Panc1 (cell line): ENCODE data around the gene SKA2. TPM values are rescaled to one million over a fixed set of nuclear protein-coding genes. Genes with fewer than 3 reads are reported as not detected.

Experiments
- ATAC-seq: fragments of 200-7000 bp; cut with Tn5 transposase; 2 replicates; pipeline ENCODE4 v1.9.1; 2020; ENCODE audit warnings: mild to moderate bottlenecking, moderate library complexity
- BruUV-seq: library from RNA; stranded (reverse); fragments of 400-500 nt; replicated peaks from 2 replicates; lab custom pipeline; 2021; lab: Mats Ljungman, UMichigan
- CTCF ChIA-PET: fragments of 300-600 bp; sonication (Branson Sonifier 250); formaldehyde crosslinking; loops from one replicate; lab custom pipeline; 2022; ENCODE audit warnings: antibody characterized with exemption; lab: Charles Lee
- POLR2A ChIA-PET: fragments of 300-600 bp; sonication (Branson Sonifier 250); formaldehyde crosslinking; loops from one replicate; lab custom pipeline; 2022; ENCODE audit warnings: antibody characterized with exemption; lab: Charles Lee
- DNase-seq: peaks from one replicate; pipeline ENCODE4 v3.0.0-alpha.2; 2010; ENCODE audit warnings: low read depth, low spot score
- H3K27ac ChIP-seq: 2 replicates; pipeline ENCODE4 v1.5.1; 2011; ENCODE audit warnings: mild to moderate bottlenecking, low read length, inconsistent platforms
- H3K27me3 ChIP-seq: fragments of 200-500 bp; sonication (Bioruptor generic); 2 replicates; pipeline ENCODE4 v1.6.0; 2014; ENCODE audit warnings: low read length, inconsistent platforms; ENCODE audit not compliant: control insufficient read depth, insufficient read depth
- H3K36me3 ChIP-seq: fragments of 200-500 bp; sonication (Bioruptor generic); 2 replicates; pipeline ENCODE4 v1.5.1; 2014; ENCODE audit warnings: inconsistent platforms, mild to moderate bottlenecking, low read length, moderate library complexity; ENCODE audit not compliant: control insufficient read depth, insufficient read depth
- H3K4me1 ChIP-seq: 2 replicates; pipeline ENCODE4 v1.5.1; 2011; ENCODE audit warnings: inconsistent platforms, mild to moderate bottlenecking, low read length, moderate library complexity; ENCODE audit not compliant: control insufficient read depth, insufficient read depth
- H3K4me3 ChIP-seq, 2 experiments: 2 replicates each; pipeline ENCODE4 v1.5.1; 2011 to 2012; ENCODE audit warnings: low read depth in 2 of 2, low read length in 2 of 2, mild to moderate bottlenecking in 2 of 2, inconsistent platforms in 1 of 2, moderate library complexity in 1 of 2
- H3K9me3 ChIP-seq: fragments of 200-500 bp; sonication (Bioruptor generic); 2 replicates; pipeline ENCODE4 v1.5.1; 2014; ENCODE audit warnings: low read depth, mild to moderate bottlenecking, inconsistent platforms, low read length, moderate library complexity; ENCODE audit not compliant: control insufficient read depth, insufficient read depth
- POLR2AphosphoS5 ChIP-seq: IDR thresholded peaks from 2 replicates; pipeline ENCODE4 v1.6.1; 2012; ENCODE audit warnings: mild to moderate bottlenecking, low read depth, low read length, moderate library complexity
- SIN3A ChIP-seq: IDR thresholded peaks from 2 replicates; pipeline ENCODE4 v1.6.1; 2012; ENCODE audit warnings: low read depth, mild to moderate bottlenecking, low read length, moderate library complexity, borderline replicate concordance; ENCODE audit not compliant: insufficient read depth
- TCF7L2 ChIP-seq: IDR thresholded peaks from 2 replicates; pipeline ENCODE4 v1.6.1; 2011; ENCODE audit warnings: mild to moderate bottlenecking, low read depth, low read length, inconsistent platforms
- in situ Hi-C: cut with HindIII; loops from 2 replicates; pipeline ENCODE4 v1.10.0; 2016; ENCODE audit warnings: low sequenced_read_pairs, low pct_unique_long_range_greater_than_20kb
- intact Hi-C: fragments of 100-400 bp; cut with micrococcal nuclease; formaldehyde crosslinking; loops from one replicate; pipeline ENCODE4 v1.10.0; 2022; ENCODE audit not compliant: unreplicated experiment
- total RNA-seq: library from RNA; stranded (reverse); gene quantifications from one replicate; pipeline ENCODE4 v1.2.1, GENCODE V29; 2021; ENCODE audit not compliant: unreplicated experiment
- TF ChIP-seq, protein P1 (sequence below): fragments of 450-650 bp; IDR thresholded peaks from 2 replicates; pipeline ENCODE4 v1.5.1; 2017; ENCODE audit warnings: mild to moderate bottlenecking
- TF ChIP-seq, protein P2 (sequence below), 2 experiments: IDR thresholded peaks; 2 replicates each; pipeline ENCODE4 v1.6.1; 2011 to 2012; ENCODE audit warnings: low read depth in 2 of 2, control low read depth in 1 of 2, low read length in 1 of 2, mild to moderate bottlenecking in 1 of 2, moderate library complexity in 1 of 2; ENCODE audit not compliant: insufficient read depth in 1 of 2

SKA2 gene
- total RNA-seq, 1 experiment from 2014 or later, result 30.3 TPM

DNA sequence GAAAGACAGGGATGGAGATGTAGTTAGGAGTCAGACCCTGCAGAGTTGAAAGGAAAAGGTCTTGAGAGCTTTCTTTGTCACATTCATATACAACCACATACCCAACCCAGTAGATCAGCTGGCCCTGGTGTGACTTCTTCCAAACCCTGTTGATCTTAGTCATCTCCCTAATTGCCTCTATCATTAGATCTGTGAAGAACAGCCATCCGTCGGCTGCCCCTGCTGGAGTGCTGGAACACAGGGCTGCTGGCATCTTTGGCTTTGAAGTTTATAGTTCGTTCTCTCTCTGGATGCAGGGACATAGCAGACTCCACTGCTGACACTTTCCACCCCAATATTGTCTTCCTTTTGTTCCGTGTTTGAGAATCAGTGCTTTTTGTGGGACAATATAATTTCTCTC lies 44.4 kb upstream of the SKA2 start:
- peaks cover 4% of the 10 kb centered on the region for H3K36me3 ChIP-seq
- DNase-seq (no peak), ATAC-seq (no peak)
- H3K4me1 ChIP-seq, result no peaks in the 10 kb centered on the region
- intact Hi-C loops (no loop called here), in situ Hi-C loops (no loop called here)
- ChIA-PET POLR2A (no interaction called here), CTCF (no interaction called here)
- H3K4me3 ChIP-seq, result no peak overlapping the region
- H3K27me3 ChIP-seq, result no peaks in the 10 kb centered on the region
- H3K27ac ChIP-seq, result no peak overlapping the region
- H3K9me3 ChIP-seq, result no peaks in the 10 kb centered on the region
- BruUV-seq, result no TSS peak
- TF ChIP-seq TCF7L2 (no peak), POLR2AphosphoS5 (no peak), SIN3A (no peak)
- TF ChIP-seq, protein P1, sequence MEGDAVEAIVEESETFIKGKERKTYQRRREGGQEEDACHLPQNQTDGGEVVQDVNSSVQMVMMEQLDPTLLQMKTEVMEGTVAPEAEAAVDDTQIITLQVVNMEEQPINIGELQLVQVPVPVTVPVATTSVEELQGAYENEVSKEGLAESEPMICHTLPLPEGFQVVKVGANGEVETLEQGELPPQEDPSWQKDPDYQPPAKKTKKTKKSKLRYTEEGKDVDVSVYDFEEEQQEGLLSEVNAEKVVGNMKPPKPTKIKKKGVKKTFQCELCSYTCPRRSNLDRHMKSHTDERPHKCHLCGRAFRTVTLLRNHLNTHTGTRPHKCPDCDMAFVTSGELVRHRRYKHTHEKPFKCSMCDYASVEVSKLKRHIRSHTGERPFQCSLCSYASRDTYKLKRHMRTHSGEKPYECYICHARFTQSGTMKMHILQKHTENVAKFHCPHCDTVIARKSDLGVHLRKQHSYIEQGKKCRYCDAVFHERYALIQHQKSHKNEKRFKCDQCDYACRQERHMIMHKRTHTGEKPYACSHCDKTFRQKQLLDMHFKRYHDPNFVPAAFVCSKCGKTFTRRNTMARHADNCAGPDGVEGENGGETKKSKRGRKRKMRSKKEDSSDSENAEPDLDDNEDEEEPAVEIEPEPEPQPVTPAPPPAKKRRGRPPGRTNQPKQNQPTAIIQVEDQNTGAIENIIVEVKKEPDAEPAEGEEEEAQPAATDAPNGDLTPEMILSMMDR, result no peak
- TF ChIP-seq, protein P2, sequence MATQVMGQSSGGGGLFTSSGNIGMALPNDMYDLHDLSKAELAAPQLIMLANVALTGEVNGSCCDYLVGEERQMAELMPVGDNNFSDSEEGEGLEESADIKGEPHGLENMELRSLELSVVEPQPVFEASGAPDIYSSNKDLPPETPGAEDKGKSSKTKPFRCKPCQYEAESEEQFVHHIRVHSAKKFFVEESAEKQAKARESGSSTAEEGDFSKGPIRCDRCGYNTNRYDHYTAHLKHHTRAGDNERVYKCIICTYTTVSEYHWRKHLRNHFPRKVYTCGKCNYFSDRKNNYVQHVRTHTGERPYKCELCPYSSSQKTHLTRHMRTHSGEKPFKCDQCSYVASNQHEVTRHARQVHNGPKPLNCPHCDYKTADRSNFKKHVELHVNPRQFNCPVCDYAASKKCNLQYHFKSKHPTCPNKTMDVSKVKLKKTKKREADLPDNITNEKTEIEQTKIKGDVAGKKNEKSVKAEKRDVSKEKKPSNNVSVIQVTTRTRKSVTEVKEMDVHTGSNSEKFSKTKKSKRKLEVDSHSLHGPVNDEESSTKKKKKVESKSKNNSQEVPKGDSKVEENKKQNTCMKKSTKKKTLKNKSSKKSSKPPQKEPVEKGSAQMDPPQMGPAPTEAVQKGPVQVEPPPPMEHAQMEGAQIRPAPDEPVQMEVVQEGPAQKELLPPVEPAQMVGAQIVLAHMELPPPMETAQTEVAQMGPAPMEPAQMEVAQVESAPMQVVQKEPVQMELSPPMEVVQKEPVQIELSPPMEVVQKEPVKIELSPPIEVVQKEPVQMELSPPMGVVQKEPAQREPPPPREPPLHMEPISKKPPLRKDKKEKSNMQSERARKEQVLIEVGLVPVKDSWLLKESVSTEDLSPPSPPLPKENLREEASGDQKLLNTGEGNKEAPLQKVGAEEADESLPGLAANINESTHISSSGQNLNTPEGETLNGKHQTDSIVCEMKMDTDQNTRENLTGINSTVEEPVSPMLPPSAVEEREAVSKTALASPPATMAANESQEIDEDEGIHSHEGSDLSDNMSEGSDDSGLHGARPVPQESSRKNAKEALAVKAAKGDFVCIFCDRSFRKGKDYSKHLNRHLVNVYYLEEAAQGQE (IDR thresholded peaks at IDR 0.05; ENCODE audit: insufficient read depth in 1 of 2, low read depth in 2 of 2, low read length in 1 of 2), result no peak

DNA sequence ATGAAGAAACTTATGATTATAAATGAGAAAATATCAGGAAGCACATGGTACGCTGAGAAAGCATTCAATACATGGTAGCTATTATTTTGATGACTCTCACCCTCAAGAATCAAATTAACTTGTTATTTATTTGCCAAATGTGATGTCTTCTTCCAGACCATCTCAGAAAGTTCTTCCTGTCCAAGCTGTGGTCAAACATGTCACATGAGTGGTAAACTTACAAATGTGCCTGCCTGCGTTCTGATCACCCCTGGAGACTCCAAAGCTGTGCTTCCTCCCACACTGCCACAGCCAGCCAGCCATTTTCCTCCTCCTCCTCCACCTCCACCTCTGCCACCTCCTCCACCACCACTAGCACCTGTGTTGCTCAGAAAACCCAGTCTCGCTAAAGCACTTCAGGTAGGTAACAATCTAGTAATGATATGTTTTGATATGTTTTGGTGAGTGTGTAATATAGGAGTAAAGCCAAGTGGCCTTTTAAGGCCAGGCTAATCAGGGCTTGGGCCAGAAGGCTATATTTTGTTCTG lies 38.4 kb upstream of the SKA2 start:
- ATAC-seq, result no peak
- Histone ChIP-seq H3K27me3 (no peaks in the 10 kb centered on the region), H3K4me3 (no peak overlapping the region), H3K36me3 (peaks cover 2% of the 10 kb centered on the region), H3K9me3 (no peaks in the 10 kb centered on the region), H3K4me1 (no peaks in the 10 kb centered on the region), H3K27ac (no peak overlapping the region)
- DNase-seq, result no peak
- intact Hi-C loops, result no loop called here
- TF ChIP-seq TCF7L2, result no peak
- no peak for TF ChIP-seq SIN3A
- TF ChIP-seq, protein P1, result no peak
- TF ChIP-seq POLR2AphosphoS5, result no peak
- in situ Hi-C loops, result no loop called here
- POLR2A ChIA-PET, result no interaction called here
- CTCF ChIA-PET, result no interaction called here
- BruUV-seq, result no TSS peak
